H1 (cell line): ENCODE results near the gene KPNA1. TPM values are rescaled to one million over a fixed set of nuclear protein-coding genes. Genes with fewer than 3 reads are reported as not detected.

Source experiments
- CTCF ChIA-PET: fragments of 300-600 bp; sonication (Branson Sonifier 250); formaldehyde crosslinking; loops from one replicate; lab custom pipeline; 2021; ENCODE audit not compliant: partially characterized antibody; lab: Charles Lee
- POLR2A ChIA-PET: fragments of 300-600 bp; sonication (Branson Sonifier 250); formaldehyde crosslinking; loops from one replicate; lab custom pipeline; 2021; ENCODE audit warnings: inconsistent platforms; ENCODE audit not compliant: partially characterized antibody; lab: Charles Lee
- DNase-seq, 2 experiments: peaks; one replicate each; pipeline versions ENCODE4 v3.0.0 to v3.0.0-alpha.2; 2010 to 2022; ENCODE audit warnings: low spot score in 2 of 2, low read depth in 1 of 2, mixed read lengths in 1 of 2
- FAIRE-seq: peaks from 2 replicates; lab custom pipeline; 2011; peaks lifted over from hg19 to GRCh38; lab: Jason Lieb, UNC
- H2AFZ ChIP-seq: 2 replicates; pipeline ENCODE4 v1.8.1; 2012; ENCODE audit warnings: low read length, inconsistent platforms
- H2AK5ac ChIP-seq: 2 replicates; pipeline ENCODE4 v1.6.1; 2013; ENCODE audit warnings: low read depth, low read length
- H2BK120ac ChIP-seq: replicated peaks from 2 replicates; pipeline ENCODE3; 2013; ENCODE audit warnings: low read depth, low read length, inconsistent platforms
- H2BK12ac ChIP-seq: 2 replicates; pipeline ENCODE4 v1.6.1; 2013; ENCODE audit warnings: low read depth, low read length
- H2BK15ac ChIP-seq: 2 replicates; pipeline ENCODE4 v1.6.1; 2013; ENCODE audit warnings: low read length
- H2BK20ac ChIP-seq: 2 replicates; pipeline ENCODE4 v1.6.1; 2013; ENCODE audit warnings: low read length
- H2BK5ac ChIP-seq: 2 replicates; pipeline ENCODE4 v1.6.1; 2013; ENCODE audit warnings: low read depth, low read length
- H3K14ac ChIP-seq: 2 replicates; pipeline ENCODE4 v1.6.1; 2013; ENCODE audit warnings: inconsistent platforms; ENCODE audit not compliant: insufficient read length
- H3K18ac ChIP-seq: 2 replicates; pipeline ENCODE4 v1.6.1; 2013; ENCODE audit warnings: low read length; ENCODE audit errors: extremely low read depth
- H3K23ac ChIP-seq: 2 replicates; pipeline ENCODE4 v1.6.1; 2013; ENCODE audit warnings: inconsistent platforms; ENCODE audit not compliant: insufficient read length
- H3K23me2 ChIP-seq: 2 replicates; pipeline ENCODE4 v1.6.1; 2013; ENCODE audit warnings: low read depth, low read length
- H3K27ac ChIP-seq: 2 replicates; pipeline ENCODE4 v1.6.1; 2011; ENCODE audit warnings: low read depth, low read length, inconsistent platforms
- H3K27me3 ChIP-seq, 4 experiments: replicated peaks in 1 of 4; 1 replicate in 1 of 4; 2 replicates in 3 of 4; pipeline versions ENCODE4 v1.6.1 to v1.8.1; 2011 to 2013; ENCODE audit warnings: low read length in 3 of 4, mild to moderate bottlenecking in 3 of 4, inconsistent platforms in 2 of 4, mixed read lengths in 2 of 4, moderate library complexity in 1 of 4; ENCODE audit not compliant: control insufficient read depth in 3 of 4, insufficient read depth in 3 of 4; ENCODE audit errors: extremely low read depth in 1 of 4
- H3K36me3 ChIP-seq, 4 experiments: 2 replicates each; pipeline versions ENCODE4 v1.6.1 to v1.8.1; 2011 to 2013; ENCODE audit warnings: mild to moderate bottlenecking in 4 of 4, low read length in 3 of 4, moderate library complexity in 2 of 4, control low read depth in 1 of 4, inconsistent platforms in 1 of 4; ENCODE audit not compliant: insufficient read depth in 4 of 4, control insufficient read depth in 2 of 4
- H3K4ac ChIP-seq: replicated peaks from 2 replicates; pipeline ENCODE3; 2013; ENCODE audit warnings: low read length, low read depth, mixed read lengths, inconsistent platforms; ENCODE audit not compliant: insufficient read length
- H3K4me1 ChIP-seq, 4 experiments: replicated peaks in 1 of 4; 1 replicate in 1 of 4; 2 replicates in 3 of 4; pipeline versions ENCODE4 v1.6.1 to v1.8.1; 2011 to 2013; ENCODE audit warnings: low read length in 3 of 4, inconsistent platforms in 2 of 4, mixed read lengths in 1 of 4; ENCODE audit not compliant: insufficient read depth in 4 of 4, control insufficient read depth in 3 of 4
- H3K4me2 ChIP-seq, 2 experiments: 2 replicates each; pipeline versions ENCODE4 v1.6.1 to v1.8.1; 2011 to 2013; ENCODE audit warnings: low read depth in 2 of 2, low read length in 2 of 2, control low read depth in 1 of 2, inconsistent platforms in 1 of 2, mild to moderate bottlenecking in 1 of 2; ENCODE audit not compliant: insufficient read depth in 1 of 2
- H3K4me3 ChIP-seq, 4 experiments: fragments of 200-600, 300-600 bp in 1 of 4; sonication (generic), shearing (Covaris generic), sonication (Bioruptor Twin) in 1 of 4; 2 replicates each; pipeline versions ENCODE4 v1.5.1 to v1.8.1; 2011 to 2016; ENCODE audit warnings: low read length in 4 of 4, low read depth in 3 of 4, control low read depth in 2 of 4, inconsistent platforms in 2 of 4, mild to moderate bottlenecking in 2 of 4, mixed read lengths in 1 of 4, moderate library complexity in 1 of 4; ENCODE audit not compliant: insufficient read depth in 2 of 4; ENCODE audit errors: extremely low read depth in 1 of 4
- H3K56ac ChIP-seq: replicated peaks from 2 replicates; pipeline ENCODE3; 2013; ENCODE audit warnings: low read depth, mild to moderate bottlenecking, mixed read lengths, low read length, inconsistent platforms; ENCODE audit not compliant: insufficient read length
- H3K79me1 ChIP-seq: 2 replicates; pipeline ENCODE4 v1.6.1; 2013; ENCODE audit warnings: low read depth, low read length, control low read depth
- H3K79me2 ChIP-seq, 2 experiments: 2 replicates each; pipeline versions ENCODE4 v1.6.1 to v1.8.1; 2012 to 2013; ENCODE audit warnings: low read length in 2 of 2, mild to moderate bottlenecking in 2 of 2, inconsistent platforms in 1 of 2; ENCODE audit not compliant: insufficient read depth in 2 of 2, control insufficient read depth in 1 of 2
- H3K9ac ChIP-seq, 4 experiments: replicated peaks in 1 of 4; 1 replicate in 1 of 4; 2 replicates in 3 of 4; pipeline versions ENCODE4 v1.6.1 to v1.8.1; 2011 to 2013; ENCODE audit warnings: low read depth in 3 of 4, low read length in 3 of 4, control low read depth in 2 of 4, mild to moderate bottlenecking in 2 of 4, moderate library complexity in 2 of 4, inconsistent platforms in 1 of 4; ENCODE audit errors: extremely low read depth in 1 of 4
- H3K9me3 ChIP-seq, 2 experiments: 2 replicates each; pipeline versions ENCODE4 v1.6.1 to v1.8.1; 2012 to 2013; ENCODE audit warnings: mild to moderate bottlenecking in 2 of 2, moderate library complexity in 2 of 2, control low read depth in 1 of 2, inconsistent platforms in 1 of 2, low read depth in 1 of 2, low read length in 1 of 2, mixed read lengths in 1 of 2; ENCODE audit not compliant: insufficient read depth in 2 of 2
- H4K20me1 ChIP-seq, 2 experiments: replicated peaks in 1 of 2; 2 replicates each; pipeline versions ENCODE3 to v1.8.1; 2011 to 2013; ENCODE audit warnings: inconsistent platforms in 2 of 2, low read length in 2 of 2, mild to moderate bottlenecking in 1 of 2; ENCODE audit not compliant: insufficient read depth in 2 of 2, control insufficient read depth in 1 of 2
- H4K5ac ChIP-seq: 2 replicates; pipeline ENCODE4 v1.6.1; 2013; ENCODE audit warnings: low read length, low read depth, mixed read lengths, inconsistent platforms; ENCODE audit not compliant: insufficient read length
- H4K8ac ChIP-seq: 2 replicates; pipeline ENCODE4 v1.8.0; 2013; ENCODE audit warnings: mild to moderate bottlenecking, moderate library complexity, low read length, inconsistent platforms; ENCODE audit not compliant: insufficient read depth; ENCODE audit errors: extremely low read depth
- H4K91ac ChIP-seq: replicated peaks from 2 replicates; pipeline ENCODE3; 2013; ENCODE audit warnings: low read length, mixed read lengths, inconsistent platforms; ENCODE audit not compliant: insufficient read length
- HDAC6 ChIP-seq: IDR thresholded peaks from one replicate; pipeline ENCODE4 v1.7.1; 2012; ENCODE audit warnings: low read depth, mild to moderate bottlenecking, inconsistent platforms, low read length, moderate library complexity
- MAFK ChIP-seq: IDR thresholded peaks from 2 replicates; pipeline ENCODE4 v1.6.1; 2012; ENCODE audit warnings: low read depth, mild to moderate bottlenecking, improper control_type of control experiment, low read length
- RAD21 ChIP-seq, 2 experiments: IDR thresholded peaks in 1 of 2; conservative IDR thresholded peaks in 1 of 2; 2 replicates each; pipeline ENCODE4 v1.6.1; 2011; ENCODE audit warnings: low read depth in 2 of 2, low read length in 2 of 2, improper control_type of control experiment in 1 of 2, inconsistent platforms in 1 of 2, mild to moderate bottlenecking in 1 of 2, moderate library complexity in 1 of 2
- SIN3A ChIP-seq, 2 experiments: IDR thresholded peaks in 1 of 2; conservative IDR thresholded peaks in 1 of 2; 2 replicates each; pipeline ENCODE4 v1.6.1; 2011 to 2012; ENCODE audit warnings: low read length in 2 of 2, improper control_type of control experiment in 1 of 2, low read depth in 1 of 2, mild to moderate bottlenecking in 1 of 2
- YY1 ChIP-seq: IDR thresholded peaks from 2 replicates; pipeline ENCODE4 v1.6.1; 2011; ENCODE audit warnings: low read depth, mild to moderate bottlenecking, low read length
- WGBS, 2 experiments: shearing (Covaris generic) in 1 of 2; methylation state at CpG; one replicate each; pipeline versions ENCODE4 v1.1.6 to v1.1.7; 2013 to 2015; ENCODE audit warnings: low lambda C conversion rate in 2 of 2, mixed read lengths in 2 of 2, inconsistent platforms in 1 of 2, low coverage in 1 of 2, missing lambda C conversion rate in 1 of 2; ENCODE audit not compliant: insufficient replicate concordance in 2 of 2, insufficient coverage in 1 of 2, insufficient read length in 1 of 2; ENCODE audit errors: extremely low coverage in 1 of 2, missing lambda C conversion rate in 1 of 2; 5-methylcytosine and 5-hydroxymethylcytosine counted together
- polyA plus RNA-seq, 7 experiments: library from polyadenylated mRNA; depleted of rRNA in 3 of 7; stranded (reverse) in 5 of 7; unstranded in 2 of 7; fragments of >200 nt in 5 of 7; fragments of 200-250 nt in 2 of 7; gene quantifications; 1 replicate in 5 of 7; 2 replicates in 1 of 7; 4 replicates in 1 of 7; pipeline versions ENCODE4 v1.2.1 to v1.2.3, GENCODE V29; 2011 to 2013; ENCODE audit warnings: missing spikeins in 2 of 7, mixed read lengths in 2 of 7
- total RNA-seq: library from RNA; stranded (reverse); fragmentation: NEBNext Ultra II Directional; extraction: Animal tissue kit (Norgen Biotek cat#: 25700); gene quantifications from 2 replicates; pipeline ENCODE4 v1.2.1, GENCODE V29; 2021
- TF ChIP-seq, protein P1 (sequence below): IDR thresholded peaks from 2 replicates; pipeline ENCODE4 v1.6.1; 2012; ENCODE audit warnings: inconsistent platforms

KPNA1 gene
- total and polyA plus RNA-seq, 2 of the 8 experiments (the other 6 are each of a cell fraction or from before 2014, with no cell fraction given), result 14.8 to 63.0 TPM

DNA sequence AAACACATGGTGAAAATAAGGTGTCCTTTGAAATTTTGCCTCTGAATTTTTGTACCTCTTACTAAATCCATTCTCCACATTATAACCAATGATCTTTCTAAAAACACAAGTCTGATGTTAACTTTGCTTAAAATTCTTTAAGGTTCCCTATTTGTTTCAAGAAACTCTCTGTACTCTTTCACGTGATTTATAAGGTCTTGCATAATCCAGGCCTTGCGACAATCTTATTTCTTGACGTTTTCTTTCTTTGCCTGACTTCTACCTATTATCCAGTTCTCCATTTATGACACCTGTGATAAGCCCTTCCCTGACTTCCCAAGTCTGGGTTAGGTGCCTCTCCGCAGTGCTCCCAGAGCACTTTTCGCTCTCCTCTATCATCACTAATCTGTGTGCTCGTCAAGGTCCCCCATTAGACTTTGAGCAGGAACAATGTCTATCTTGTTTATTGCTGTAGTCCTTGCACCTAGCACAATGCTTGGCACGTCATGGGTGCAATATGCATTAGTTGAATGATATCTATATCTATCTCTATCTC is 24.3 kb upstream of the KPNA1 start:
- Histone ChIP-seq H3K36me3 (no peaks in the 10 kb centered on the region), H3K56ac (no peak overlapping the region), H4K91ac (no peak overlapping the region), H3K14ac (no peak overlapping the region), H4K8ac (no peak overlapping the region), H3K79me1 (no peaks in the 10 kb centered on the region), H3K18ac (no peak overlapping the region), H3K23ac (no peak overlapping the region)
- POLR2A ChIA-PET, result interaction anchor here (1.4 kb wide), 1 partner anchor 13 kb away, joined by 3 read pairs; no protein-coding TSS in a partner anchor
- TF ChIP-seq, protein P1, sequence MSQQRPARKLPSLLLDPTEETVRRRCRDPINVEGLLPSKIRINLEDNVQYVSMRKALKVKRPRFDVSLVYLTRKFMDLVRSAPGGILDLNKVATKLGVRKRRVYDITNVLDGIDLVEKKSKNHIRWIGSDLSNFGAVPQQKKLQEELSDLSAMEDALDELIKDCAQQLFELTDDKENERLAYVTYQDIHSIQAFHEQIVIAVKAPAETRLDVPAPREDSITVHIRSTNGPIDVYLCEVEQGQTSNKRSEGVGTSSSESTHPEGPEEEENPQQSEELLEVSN, result no peak
- TF ChIP-seq RAD21 (IDR thresholded peaks at IDR 0.05 in 1 of 2, conservative IDR thresholded peaks at IDR 0.05 in 1 of 2; ENCODE audit: low read depth in 2 of 2, low read length in 2 of 2) (no peak), MAFK (no peak), HDAC6 (no peak), YY1 (no peak), SIN3A (conservative IDR thresholded peaks at IDR 0.05 in 1 of 2, IDR thresholded peaks at IDR 0.05 in 1 of 2; ENCODE audit: low read depth in 1 of 2, low read length in 2 of 2) (no peak)
- TF ChIP-seq, all 59 proteins: peak for 0
- peaks cover 0 to 7% (median 2%) of the 10 kb centered on the region in 4 experiments; a peak in 3 of 7 replicates for H3K4me1 ChIP-seq
- H2BK120ac ChIP-seq, result no peak overlapping the region
- no peak overlapping the region for H2AFZ ChIP-seq
- no peaks in the 10 kb centered on the region for H3K23me2 ChIP-seq
- CTCF ChIA-PET, result interaction anchor here (0.7 to 1.3 kb wide), 2 partner anchors 9 to 21 kb away, joined by 3 to 4 read pairs; no protein-coding TSS in a partner anchor
- no peak overlapping the region for H2BK15ac ChIP-seq
- no peak overlapping the region for H2AK5ac ChIP-seq
- no peak overlapping the region for H3K9ac ChIP-seq
- no peak overlapping the region for H2BK12ac ChIP-seq
- no peaks in the 10 kb centered on the region for H3K79me2 ChIP-seq
- DNase-seq (no peak), FAIRE-seq (no peak)
- H2BK5ac ChIP-seq, result no peak overlapping the region
- H3K4me3 ChIP-seq, result no peak overlapping the region
- no peaks in the 10 kb centered on the region; a peak in 1 of 4 replicates for H3K9me3 ChIP-seq
- 91% methylated on average over 7 of the region's 7 CpGs; no CpG with 5 or more reads in 1 of the 2 experiments for WGBS, 2 experiments
- no peak overlapping the region for H3K4ac ChIP-seq
- H4K20me1 ChIP-seq, result no peaks in the 10 kb centered on the region
- no peak overlapping the region for H3K4me2 ChIP-seq
- H3K27me3 ChIP-seq, result no peaks in the 10 kb centered on the region
- no peak overlapping the region for H4K5ac ChIP-seq
- H3K27ac ChIP-seq, result no peak overlapping the region
- H2BK20ac ChIP-seq, result no peak overlapping the region
